ENCODE data around the gene ATP6V0A4.

The ATP6V0A4 gene

GRCh38 chr7:138669364-138669763 is 128.6 kb downstream of the ATP6V0A4 start:
- TF ChIP-seq GABPA (IDR thresholded peaks at IDR 0.05; ENCODE audit: low read depth) = no peak
- TF ChIP-seq SPI1 (IDR thresholded peaks at IDR 0.05; ENCODE audit: borderline replicate concordance, low read depth) = no peak
- no peak for TF ChIP-seq REST (IDR thresholded peaks at IDR 0.05; ENCODE audit: insufficient replicate concordance, low read depth)
- Histone ChIP-seq H3K27ac (replicated peaks) (no peak overlapping the region), H3K4me3 (replicated peaks; ENCODE audit: insufficient read depth, low read length) (no peak overlapping the region), H3K27me3 (ENCODE audit: insufficient read depth, poor library complexity, severe bottlenecking) (no peaks in the 10 kb centered on the region)
- no peak for DNase-seq (ENCODE audit: low read depth in 1 of 2, low spot score in 1 of 2)

- no peak for DNase-seq (ENCODE audit: low read depth in 1 of 2, low spot score in 1 of 2)
- no peak overlapping the region for H3K4me3 ChIP-seq (replicated peaks; ENCODE audit: insufficient read depth, low read length)
- no peaks in the 10 kb centered on the region for H3K27me3 ChIP-seq (ENCODE audit: insufficient read depth, poor library complexity, severe bottlenecking)
- no peak for TF ChIP-seq SPI1 (IDR thresholded peaks at IDR 0.05; ENCODE audit: borderline replicate concordance, low read depth)
- no peak for TF ChIP-seq POLR2AphosphoS5 (IDR thresholded peaks at IDR 0.05; ENCODE audit: low read depth)
- no peak for TF ChIP-seq CTCF (IDR thresholded peaks at IDR 0.05; ENCODE audit: insufficient read depth, low read length)
- no peak for TF ChIP-seq GABPA (IDR thresholded peaks at IDR 0.05; ENCODE audit: low read depth)
- TF ChIP-seq REST (IDR thresholded peaks at IDR 0.05; ENCODE audit: insufficient replicate concordance, low read depth) = no peak
- H3K27ac ChIP-seq (replicated peaks) = no peak overlapping the region
These were observed 129.1 kb downstream of the ATP6V0A4 start for GRCh38 chr7:138668946-138669345.

- TF ChIP-seq SPI1 (IDR thresholded peaks at IDR 0.05; ENCODE audit: borderline replicate concordance, low read depth) = no peak
- no peak for TF ChIP-seq GABPA (IDR thresholded peaks at IDR 0.05; ENCODE audit: low read depth)
- no peak for TF ChIP-seq CTCF (IDR thresholded peaks at IDR 0.05; ENCODE audit: insufficient read depth, low read length)
- TF ChIP-seq POLR2AphosphoS5 (IDR thresholded peaks at IDR 0.05; ENCODE audit: low read depth) = no peak
- no peak for TF ChIP-seq REST (IDR thresholded peaks at IDR 0.05; ENCODE audit: insufficient replicate concordance, low read depth)
- Histone ChIP-seq H3K4me3 (replicated peaks; ENCODE audit: insufficient read depth, low read length) (no peak overlapping the region), H3K27ac (replicated peaks) (no peak overlapping the region), H3K27me3 (ENCODE audit: insufficient read depth, poor library complexity, severe bottlenecking) (no peaks in the 10 kb centered on the region)
- no peak for DNase-seq (ENCODE audit: low read depth in 1 of 2, low spot score in 1 of 2)
These were observed 129.8 kb downstream of the ATP6V0A4 start for GRCh38 chr7:138668229-138668596.
